NCI-H2107 (cell line): Measurements from ENCODE around the gene EPB41L2.
"Not testable (repeated sequence)": the region's sequence is repeated elsewhere in the genome, so short reads cannot be mapped to it uniquely, and the experiment has no call there.

Experiments
- DNase-seq: peaks from one replicate; lab custom pipeline; 2025; lab: John Stamatoyannopoulos, UW

EPB41L2 gene

DNA sequence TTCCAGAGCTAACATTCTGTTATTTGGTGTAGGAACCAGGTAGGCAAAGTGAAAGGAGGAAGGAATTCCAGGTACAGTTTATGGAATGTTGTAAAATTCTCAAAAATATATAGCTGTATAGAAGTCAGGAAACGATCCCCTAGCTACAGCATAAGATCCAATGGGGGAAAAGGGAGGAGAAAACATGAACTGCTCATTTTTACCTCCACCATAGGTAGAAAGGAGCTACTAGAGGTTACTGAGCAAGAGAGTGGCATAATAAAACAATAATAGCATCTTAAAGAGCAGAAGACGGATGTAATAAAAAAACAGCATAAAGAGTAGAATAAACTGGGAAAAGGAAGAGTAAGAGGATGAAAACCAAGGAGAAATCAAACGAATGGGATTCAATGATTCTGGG lies 26.9 kb downstream of the EPB41L2 start:
- DNase-seq: no peak

DNA sequence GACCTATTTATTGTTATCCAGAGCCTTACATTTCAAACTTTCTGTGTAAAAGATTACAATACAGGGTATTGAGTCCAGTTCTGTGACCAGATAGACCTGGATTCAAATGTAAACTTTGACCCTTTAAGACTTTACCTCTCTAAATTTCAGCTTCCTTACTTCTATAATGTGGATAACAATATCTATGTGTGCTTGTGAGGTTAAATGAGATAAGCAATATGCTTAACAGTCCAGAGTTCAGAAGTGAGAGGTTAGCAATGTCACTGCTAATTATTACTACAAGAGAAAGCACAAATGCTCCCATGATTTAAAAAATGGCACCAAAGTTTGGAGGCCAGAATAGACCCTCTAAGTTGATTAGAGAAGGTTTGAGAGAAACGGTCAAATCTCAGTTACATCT lies 27.5 kb downstream of the EPB41L2 start:
- DNase-seq: no peak

DNA sequence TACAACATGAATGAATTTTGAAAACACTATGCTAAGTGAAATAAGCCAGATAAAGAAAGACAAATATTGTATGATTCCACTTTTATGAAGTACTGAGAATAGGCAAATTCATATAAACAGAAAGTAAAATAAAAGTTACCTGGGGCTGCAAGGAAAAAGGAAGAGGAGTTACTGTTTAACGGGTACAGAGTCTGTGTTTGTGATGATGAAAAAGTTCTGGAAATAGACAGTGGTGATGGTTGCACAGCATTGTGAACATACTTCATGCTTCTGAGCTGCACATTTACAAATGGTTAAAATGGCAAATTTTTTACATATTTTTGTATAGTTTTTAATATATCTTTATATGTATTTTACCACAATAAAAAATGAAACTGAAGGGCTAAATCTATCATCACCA lies 29.4 kb downstream of the EPB41L2 start:
- DNase-seq: no peak

DNA sequence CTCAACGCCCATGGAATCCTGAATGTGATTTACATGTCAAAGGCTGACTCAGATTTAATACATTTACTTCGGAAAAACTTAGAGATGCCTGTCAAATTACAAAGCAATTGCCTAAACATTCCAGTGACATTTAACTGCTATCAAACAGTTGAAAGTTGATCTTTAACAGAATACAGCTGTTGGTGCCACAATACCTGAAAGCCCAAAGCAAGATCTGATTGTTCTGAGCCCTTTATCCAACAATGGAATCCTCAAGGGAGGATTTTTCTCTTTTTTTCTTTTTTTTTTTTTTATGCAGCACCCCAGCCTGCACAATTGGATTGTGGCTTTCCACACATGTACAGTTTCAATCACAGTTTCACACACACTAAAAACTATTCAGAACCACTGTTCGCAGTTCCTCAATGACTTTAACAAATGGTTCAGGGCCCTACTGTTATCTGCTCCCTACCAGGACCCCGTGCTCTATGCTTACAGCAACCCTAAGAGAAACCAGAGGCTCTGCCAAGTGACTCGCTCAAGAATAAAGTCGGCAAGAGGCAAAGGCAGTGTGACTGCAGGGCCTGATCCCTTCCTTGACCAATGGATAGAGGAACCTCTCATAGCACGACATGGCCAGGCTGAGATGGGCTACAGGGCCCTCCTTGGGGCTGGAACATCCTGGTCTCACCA lies 33.3 kb downstream of the EPB41L2 start:
- no peak for DNase-seq

DNA sequence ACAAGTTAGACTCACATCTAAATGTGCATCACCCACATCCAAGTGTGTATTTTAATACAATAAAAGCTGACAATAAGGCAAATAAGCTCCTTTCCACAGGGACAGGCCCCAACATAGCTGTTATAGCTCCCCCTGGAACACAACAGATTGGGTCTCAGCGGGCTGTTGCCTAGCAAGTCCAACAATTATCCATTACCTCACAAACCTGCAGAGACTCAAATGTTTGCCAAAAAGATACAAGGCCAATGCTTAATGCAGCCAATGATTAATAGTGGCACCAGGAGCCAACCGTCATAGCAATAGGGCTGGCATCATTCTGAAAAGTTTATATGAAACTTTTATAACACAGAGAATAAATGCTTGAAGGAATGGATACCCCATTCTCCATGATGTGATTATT lies 35.7 kb downstream of the EPB41L2 start:
- DNase-seq: no peak

DNA sequence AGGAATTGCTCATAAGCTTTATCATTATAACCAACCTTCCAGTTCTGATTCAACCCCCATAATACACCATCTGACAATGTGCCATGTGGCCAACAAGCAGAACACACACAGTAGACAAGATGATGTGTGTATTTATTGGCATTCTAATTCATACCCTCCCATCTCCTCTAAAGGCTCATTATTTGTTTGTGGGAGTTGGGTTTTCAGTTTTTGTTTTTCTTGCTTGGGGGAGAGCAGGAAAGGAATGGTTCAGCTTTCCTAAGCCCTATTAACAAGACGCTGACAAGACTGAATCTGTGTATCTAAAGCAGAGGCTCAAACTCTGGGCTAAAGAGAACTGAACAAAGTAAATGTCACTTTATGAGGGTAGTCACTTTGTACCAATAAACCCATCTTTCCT lies 36.8 kb downstream of the EPB41L2 start:
- no peak for DNase-seq

DNA sequence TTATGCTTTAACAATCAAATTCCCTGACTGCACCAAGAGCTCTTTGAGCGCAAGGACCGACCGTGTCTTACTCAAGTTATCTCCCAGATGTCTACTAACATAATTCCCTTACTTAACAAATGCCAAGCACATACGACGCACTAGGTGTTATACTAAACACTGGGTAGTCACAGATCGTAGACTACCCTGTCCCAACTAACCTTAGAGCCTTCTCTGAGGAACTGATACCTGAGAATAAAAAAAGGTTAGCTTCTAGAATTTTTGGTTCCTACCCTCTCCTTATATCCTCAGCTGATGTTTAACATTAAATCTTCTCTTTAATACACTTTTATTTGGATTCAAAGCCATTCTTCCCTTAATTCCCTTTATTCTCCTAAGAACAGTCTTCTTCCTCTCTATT lies 38.5 kb downstream of the EPB41L2 start:
- no peak for DNase-seq

DNA sequence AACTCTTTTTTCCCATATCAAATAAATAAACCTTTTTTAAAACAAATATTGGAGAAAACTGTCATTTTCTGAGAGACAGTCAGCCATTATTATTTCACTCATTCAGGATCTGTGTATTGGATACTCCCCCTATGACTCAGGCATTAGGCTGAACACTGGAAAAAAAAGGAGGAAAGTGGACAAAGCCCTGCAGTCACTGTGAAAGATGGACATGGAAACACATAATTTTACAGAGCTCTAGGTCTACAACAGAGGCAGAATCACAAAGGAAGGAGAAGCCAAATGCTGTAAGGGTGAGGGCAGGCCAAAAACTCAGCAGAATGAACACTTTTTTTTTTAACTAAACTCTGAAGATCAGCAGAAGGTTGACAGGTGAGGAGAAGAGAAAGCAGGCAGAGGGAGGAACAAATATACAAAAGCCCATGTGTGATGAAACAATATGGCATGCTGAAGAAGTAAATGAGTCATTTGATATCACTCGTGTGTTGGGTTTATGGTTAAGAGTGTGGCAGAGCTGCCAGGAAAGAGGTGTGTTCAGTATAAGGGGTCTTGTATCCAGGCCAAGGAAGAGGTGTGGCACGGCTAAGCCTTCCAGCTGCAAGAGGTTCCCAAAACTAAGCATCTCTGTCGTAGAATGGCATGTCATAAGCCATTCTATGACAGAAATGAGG lies 39.1 kb downstream of the EPB41L2 start:
- DNase-seq: no peak

DNA sequence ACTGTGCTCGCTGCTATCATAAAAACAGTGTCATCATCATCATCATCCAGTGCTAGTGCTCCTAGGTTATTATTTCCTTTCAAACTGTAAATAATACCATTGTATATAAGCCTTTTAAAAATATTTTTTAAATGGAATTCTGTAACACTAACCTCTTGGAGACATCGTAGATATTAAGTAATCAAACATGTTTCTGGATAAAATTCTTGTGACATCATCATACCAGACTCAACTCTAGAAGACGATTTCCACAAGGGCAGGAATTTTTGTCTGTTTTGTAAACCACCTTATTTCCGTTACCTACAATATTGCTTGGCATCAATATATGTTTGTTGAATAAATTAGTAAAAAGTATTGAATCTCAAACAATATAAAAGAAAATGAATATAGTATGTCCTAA lies 40.4 kb downstream of the EPB41L2 start:
- no peak for DNase-seq

DNA sequence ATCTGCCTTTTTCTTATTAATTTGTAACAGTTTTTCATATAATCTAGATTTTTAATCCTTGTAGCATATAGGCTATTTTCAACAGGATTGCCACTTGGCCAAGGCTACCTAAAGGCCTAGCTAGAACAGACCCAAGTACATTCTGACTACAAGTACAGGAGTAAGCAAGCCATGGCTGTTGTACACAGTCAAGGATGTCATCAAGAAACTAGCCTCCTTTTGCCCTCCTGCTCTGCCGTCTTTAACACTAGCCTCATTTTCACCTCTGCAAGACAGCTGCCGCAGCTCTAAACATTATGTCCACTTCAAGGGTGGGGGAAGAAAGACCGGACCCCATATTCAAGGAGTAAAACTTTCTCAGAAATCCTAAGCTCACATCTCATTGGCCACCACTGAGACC lies 45.1 kb downstream of the EPB41L2 start:
- DNase-seq: no peak

DNA sequence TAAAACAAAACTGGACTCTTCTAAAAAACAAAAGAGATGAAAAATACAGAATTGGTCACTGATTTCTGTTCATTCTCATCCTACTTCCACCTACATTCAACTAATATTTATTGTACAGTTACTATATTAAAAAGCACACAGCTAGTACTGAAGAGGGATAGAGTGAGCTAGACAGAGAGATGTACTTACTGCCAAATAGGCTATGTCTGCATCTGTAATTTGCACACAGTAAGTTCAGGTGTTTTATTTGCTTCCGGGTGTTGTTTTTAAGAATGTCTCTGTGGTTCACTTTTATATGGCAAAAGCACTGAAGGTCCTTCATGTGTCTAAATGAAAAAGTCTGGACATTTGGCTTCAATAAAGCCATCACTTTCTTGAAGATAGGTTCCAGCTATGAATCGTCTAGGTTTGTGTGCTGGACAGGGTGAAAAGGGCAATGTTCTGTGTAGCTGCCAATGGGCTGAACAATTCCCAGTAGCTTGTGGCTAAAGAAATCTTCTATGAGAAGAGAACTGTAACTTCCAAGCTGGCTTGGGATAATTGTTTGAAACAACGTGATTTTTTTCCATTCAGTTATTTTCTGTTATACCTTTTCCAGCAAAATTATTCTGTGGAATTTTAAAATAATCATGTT lies 47.3 kb downstream of the EPB41L2 start:
- DNase-seq: no peak

DNA sequence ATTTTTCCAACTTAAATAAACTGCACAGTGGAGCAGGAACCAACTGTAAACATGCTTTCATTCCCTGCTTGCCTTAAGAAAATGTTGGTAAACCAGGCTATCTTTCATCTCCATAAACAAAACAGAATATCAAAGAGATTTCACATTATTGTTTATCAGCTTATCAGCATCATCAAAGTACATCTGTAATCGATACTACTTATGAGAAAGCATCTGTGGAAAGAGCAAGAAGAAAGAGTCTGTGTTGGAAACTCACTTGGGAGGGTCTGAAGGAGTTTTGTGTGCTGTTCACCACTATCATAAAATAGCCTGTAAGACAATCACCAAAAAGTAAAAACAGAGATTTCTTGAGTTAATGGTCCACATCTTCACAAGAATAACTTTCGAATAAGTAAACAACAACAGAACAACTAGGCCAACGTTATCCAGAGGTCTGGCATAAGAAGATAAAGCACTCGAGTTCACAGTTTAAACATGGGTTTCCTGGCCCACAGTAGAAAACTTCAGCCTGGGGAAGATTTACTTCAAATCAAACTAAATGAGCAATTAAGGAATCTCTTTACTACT lies 47.9 kb downstream of the EPB41L2 start:
- no peak for DNase-seq

DNA sequence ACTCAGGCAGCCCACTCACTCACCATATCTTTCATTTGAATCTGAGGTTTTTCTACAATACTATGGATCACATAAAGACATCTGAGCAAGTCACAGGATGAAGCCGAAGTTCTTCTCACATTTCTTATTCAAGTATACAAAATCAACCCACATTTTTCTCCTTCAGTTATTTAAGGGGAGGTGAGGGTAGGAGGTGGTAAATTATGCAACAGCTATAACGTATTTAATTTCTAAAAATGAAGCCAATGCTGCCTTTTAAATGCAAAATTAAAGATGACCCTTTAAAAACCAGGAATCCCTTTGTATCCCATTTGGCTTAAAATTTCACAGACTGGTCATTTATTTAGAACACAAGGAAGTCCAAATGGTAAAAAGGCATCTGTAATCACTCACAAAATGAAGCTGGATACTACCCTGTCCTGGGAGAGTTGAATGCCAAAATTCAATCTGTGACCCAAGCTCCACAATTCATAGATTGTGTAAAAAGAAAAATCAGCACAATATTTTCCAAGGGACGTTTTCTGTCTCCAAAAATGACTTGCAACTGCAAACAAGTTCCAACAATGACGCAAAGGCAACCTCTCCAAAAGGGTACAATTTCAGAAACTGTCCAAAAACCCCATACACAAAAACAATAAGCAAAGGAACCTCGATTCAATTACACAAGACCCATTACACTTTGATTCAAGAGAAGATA lies 48.8 kb downstream of the EPB41L2 start:
- no peak for DNase-seq

DNA sequence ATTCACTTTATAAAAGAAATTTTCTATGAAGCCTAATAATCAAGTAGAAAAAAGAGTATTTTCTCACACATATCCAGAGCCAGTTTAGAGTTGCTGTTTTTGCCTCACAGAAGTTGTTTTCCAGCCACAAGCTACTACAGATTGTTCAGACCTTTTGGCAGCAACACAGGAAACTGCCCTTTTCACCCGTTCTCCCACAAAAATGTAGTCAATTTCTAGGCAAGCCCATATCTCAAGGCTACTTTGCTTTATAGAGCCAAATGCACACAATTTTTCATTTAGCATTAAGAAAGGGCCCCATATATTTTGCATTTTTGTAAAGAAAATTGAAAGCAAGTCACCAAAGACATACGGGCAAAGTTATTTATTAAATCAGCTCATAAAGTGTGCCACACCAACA lies 49.5 kb downstream of the EPB41L2 start:
- no peak for DNase-seq

DNA sequence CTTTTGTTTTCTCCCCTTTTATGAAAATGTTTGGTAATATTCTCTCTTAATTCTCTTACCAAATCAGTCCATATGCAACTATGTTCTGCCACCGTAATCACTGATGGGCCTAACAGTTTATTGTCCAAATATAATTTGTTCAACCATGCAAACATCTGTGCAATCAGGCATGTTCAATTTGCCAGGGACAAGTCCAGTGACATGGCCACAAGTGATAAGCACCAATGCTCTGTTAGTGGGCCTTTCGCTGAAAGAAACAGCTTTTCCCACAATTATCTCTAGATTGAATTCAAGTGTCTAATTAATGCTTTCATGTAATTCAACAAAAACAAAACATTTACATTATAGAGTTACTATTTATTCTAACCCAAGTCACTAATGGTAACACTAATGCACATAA lies 53.3 kb downstream of the EPB41L2 start:
- no peak for DNase-seq

DNA sequence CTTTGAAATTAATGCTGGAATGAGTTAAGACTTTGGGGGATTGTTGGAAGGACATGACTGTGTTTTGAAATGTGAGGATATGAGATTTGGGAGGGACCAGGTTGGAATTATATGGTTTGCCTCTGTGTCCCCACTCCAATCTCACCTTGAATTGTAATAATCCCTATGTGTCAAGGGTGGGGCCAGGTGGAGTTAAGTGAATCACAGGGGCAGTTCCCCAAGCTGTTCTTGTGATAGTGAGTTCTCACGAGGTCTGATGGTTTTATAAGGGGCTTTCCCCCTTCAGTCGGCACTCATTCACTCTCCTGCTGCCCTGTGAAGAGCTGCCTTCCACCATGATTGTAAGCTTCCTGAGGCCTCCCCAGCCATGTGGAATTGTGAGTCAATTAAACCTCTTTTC lies 54.1 kb downstream of the EPB41L2 start:
- not testable (repeated sequence) for DNase-seq

DNA sequence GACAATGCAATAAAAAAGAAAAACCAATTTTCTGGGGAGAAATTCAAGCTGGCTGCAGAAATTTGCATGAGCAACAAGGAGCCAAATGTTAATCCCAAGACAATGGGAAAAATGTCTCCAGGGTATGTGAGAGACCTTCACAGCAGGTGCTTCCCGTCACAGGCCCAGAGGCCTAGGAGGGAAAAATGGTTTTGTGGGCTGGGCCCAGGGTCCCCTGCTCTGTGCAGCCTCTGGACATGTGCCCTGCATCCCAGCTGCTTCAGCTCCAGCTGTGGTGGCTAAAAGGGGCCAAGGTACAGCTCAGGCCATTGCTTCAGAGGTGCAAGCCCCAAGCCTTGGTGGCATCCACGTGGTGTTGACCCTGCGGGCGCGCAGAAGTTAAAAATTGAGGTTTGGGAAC lies 55.1 kb downstream of the EPB41L2 start:
- not testable (repeated sequence) for DNase-seq

DNA sequence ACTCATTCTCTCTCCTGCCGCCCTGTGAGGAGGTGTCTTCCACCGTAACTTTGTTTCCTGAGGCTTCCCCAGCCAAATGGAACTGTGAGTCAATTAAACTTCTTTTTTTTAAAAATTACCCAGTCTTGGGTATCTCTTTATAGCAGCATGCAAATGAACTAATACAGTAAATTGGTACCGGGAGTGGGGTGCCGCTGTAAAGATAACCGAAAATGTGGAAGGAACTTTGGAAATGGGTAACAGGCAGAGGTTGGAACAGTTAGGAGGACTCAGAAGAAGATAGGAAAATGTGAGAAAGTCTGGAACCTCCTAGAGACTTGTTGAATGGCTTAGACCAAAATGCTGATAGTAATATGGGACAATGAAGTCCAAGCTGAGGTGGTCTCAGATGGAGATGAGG lies 55.8 kb downstream of the EPB41L2 start:
- no peak for DNase-seq

DNA sequence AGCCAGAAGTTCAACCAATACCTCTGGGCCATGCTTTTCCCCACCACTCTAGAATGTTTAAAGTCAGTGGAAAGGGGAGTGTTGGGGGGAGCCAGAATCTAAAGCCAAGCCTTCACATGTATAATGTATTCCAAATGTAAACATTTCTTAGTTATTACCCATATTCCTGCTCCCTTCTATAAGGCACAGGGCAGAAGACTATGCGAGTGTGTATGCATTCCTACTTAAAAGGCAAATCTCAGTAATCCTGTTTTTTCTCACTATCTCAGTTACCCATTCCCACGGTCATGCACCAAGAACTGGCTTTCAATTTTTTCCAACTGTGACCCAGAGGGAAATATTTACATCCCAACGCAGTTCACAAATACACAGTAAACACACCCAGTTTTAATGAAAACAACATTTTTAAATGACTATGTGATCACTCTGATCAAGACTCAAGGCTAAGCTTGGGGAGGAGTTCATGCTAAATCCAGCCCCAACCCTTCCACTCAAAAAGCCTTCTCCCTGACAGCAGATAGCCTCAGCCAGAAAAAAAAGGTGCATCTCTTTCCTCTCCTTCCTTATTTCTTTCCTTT lies 57.5 kb downstream of the EPB41L2 start:
- no peak for DNase-seq

DNA sequence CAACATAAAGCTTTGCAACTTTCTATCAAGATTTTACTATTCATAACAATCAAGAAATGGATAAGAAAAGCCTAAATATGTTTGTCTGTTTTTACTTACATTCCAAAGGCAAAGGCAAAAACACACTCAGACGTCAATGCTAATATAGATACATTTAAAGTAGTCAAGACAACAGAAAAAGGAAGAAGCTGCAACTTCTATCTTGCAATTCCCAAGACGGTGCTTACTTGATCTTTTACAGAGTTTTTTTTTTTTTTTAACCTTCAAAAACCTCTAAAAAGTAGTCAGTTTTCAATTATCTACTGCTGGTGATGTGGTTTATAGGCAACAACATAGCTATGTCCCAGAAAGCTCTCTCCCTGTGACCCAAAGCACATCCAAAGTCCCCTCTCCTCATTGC lies 58.1 kb downstream of the EPB41L2 start:
- DNase-seq: no peak

DNA sequence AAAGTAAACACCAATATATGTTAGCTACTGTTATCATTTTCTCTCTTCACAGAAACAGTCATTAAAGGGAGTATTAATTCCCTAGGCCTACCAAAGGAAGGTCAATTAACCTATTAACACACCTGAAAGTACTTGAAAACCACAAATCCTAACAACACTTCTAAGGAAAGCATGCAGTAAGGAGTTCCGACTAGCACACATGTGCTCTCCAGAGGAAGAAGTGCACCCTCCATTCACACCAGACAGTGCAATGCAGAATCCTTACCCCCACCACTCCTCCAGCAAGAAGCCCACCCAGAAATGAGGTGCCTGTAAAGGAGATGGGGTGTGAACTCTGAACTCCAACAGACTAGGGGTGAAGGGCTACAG lies 58.7 kb downstream of the EPB41L2 start:
- DNase-seq: no peak
